GM18517 (cell line): ENCODE measurements around the gene SHC2.
"Not testable (repeated sequence)": the region's sequence is repeated elsewhere in the genome, so short reads cannot be mapped to it uniquely, and the experiment has no call there.

Experiments
- ATAC-seq: cut with Tn5 transposase; IDR thresholded peaks from one replicate; pipeline ENCODE4 v1.9.1; 2021; ENCODE audit warnings: mild to moderate bottlenecking, moderate library complexity; ENCODE audit not compliant: unreplicated experiment

Gene SHC2

GRCh38 chr19:427675-428074 is 33.2 kb downstream of the SHC2 start:
- ATAC-seq = not testable (repeated sequence)

GRCh38 chr19:426725-427445 is 33.9 kb downstream of the SHC2 start:
- ATAC-seq = no peak

- ATAC-seq = no peak
Measured at GRCh38 chr19:425056-425455, 35.8 kb downstream of the SHC2 start.

- ATAC-seq = no peak
Measured at GRCh38 chr19:424546-424945, 36.3 kb downstream of the SHC2 start.

- ATAC-seq = no peak
Measured at GRCh38 chr19:423691-424466, 37.0 kb downstream of the SHC2 start.

GRCh38 chr19:422917-423226 is 38.0 kb downstream of the SHC2 start:
- not testable (repeated sequence) for ATAC-seq

GRCh38 chr19:422213-422916 is 38.5 kb downstream of the SHC2 start:
- no peak for ATAC-seq

GRCh38 chr19:419721-420515 is 40.9 kb downstream of the SHC2 start:
- ATAC-seq = no peak

- no peak for ATAC-seq
Measured at GRCh38 chr19:418761-419671, 41.8 kb downstream of the SHC2 start.

- no peak for ATAC-seq
Measured at GRCh38 chr19:416416-416815, 44.4 kb downstream of the SHC2 start.

GRCh38 chr19:415292-415691 is 45.5 kb downstream of the SHC2 start:
- ATAC-seq = no peak

GRCh38 chr19:413756-414420 is 46.9 kb downstream of the SHC2 start:
- ATAC-seq = no peak

- no peak for ATAC-seq
Measured at GRCh38 chr19:412356-413355, 48.2 kb downstream of the SHC2 start.

- ATAC-seq = no peak
Measured at GRCh38 chr19:411723-412355, 49.0 kb downstream of the SHC2 start.

GRCh38 chr19:411121-411722 is 49.6 kb downstream of the SHC2 start:
- not testable (repeated sequence) for ATAC-seq

GRCh38 chr19:410243-410781 is 50.5 kb downstream of the SHC2 start:
- no peak for ATAC-seq
